Measurements from ENCODE around the gene TYW1B.

- TF ChIP-seq POLR2A (IDR thresholded peaks at IDR 0.05), result no peak
- TF ChIP-seq CTCF (IDR thresholded peaks at IDR 0.05), result no peak
- TF ChIP-seq EP300 (IDR thresholded peaks at IDR 0.05), result no peak
- TF ChIP-seq POLR2AphosphoS5 (IDR thresholded peaks at IDR 0.05), result no peak
These were observed 76.6 kb downstream of the TYW1B start for GRCh38 chr7:72751378-72751777.

Measured in suprapubic skin (tissue), 4 donors.